HG03103 (cell line): ENCODE measurements around the gene KAT2B.

ENCODE experiments used
- ATAC-seq: cut with Tn5 transposase; IDR thresholded peaks from one replicate; pipeline ENCODE4 v1.9.1; 2021; ENCODE audit warnings: low read depth; ENCODE audit not compliant: unreplicated experiment

Gene KAT2B

GRCh38 chr3:20091331-20092047 lies 51.2 kb downstream of the KAT2B start:
- ATAC-seq, result no peak

GRCh38 chr3:20095470-20095869 lies 55.2 kb downstream of the KAT2B start:
- ATAC-seq, result no peak

GRCh38 chr3:20096135-20096685 lies 56.0 kb downstream of the KAT2B start:
- no peak for ATAC-seq

GRCh38 chr3:20097015-20097414 lies 56.8 kb downstream of the KAT2B start:
- no peak for ATAC-seq

- ATAC-seq, result no peak
Measured at GRCh38 chr3:20099060-20099459, 58.8 kb downstream of the KAT2B start.

GRCh38 chr3:20100151-20100550 lies 59.9 kb downstream of the KAT2B start:
- ATAC-seq, result no peak

- no peak for ATAC-seq
Measured at GRCh38 chr3:20101041-20101440, 60.8 kb downstream of the KAT2B start.

- peak; percentile 16 for ATAC-seq
Measured at GRCh38 chr3:20103731-20104130, 63.5 kb downstream of the KAT2B start.

GRCh38 chr3:20104167-20104661 lies 64.0 kb downstream of the KAT2B start:
- peak; percentile 52 for ATAC-seq

GRCh38 chr3:20105513-20106280 lies 65.5 kb downstream of the KAT2B start:
- ATAC-seq, result no peak

- no peak for ATAC-seq
Measured at GRCh38 chr3:20107722-20108121, 67.5 kb downstream of the KAT2B start.

GRCh38 chr3:20108869-20109268 lies 68.6 kb downstream of the KAT2B start:
- ATAC-seq, result no peak

- no peak for ATAC-seq
Measured at GRCh38 chr3:20110826-20111225, 70.6 kb downstream of the KAT2B start.

- ATAC-seq, result no peak
Measured at GRCh38 chr3:20111836-20112235, 71.6 kb downstream of the KAT2B start.

GRCh38 chr3:20121088-20121487 lies 80.8 kb downstream of the KAT2B start:
- no peak for ATAC-seq

- no peak for ATAC-seq
Measured at GRCh38 chr3:20123131-20123652, 82.9 kb downstream of the KAT2B start.

- ATAC-seq, result no peak
Measured at GRCh38 chr3:20125289-20125688, 85.0 kb downstream of the KAT2B start.

GRCh38 chr3:20125897-20126296 lies 85.7 kb downstream of the KAT2B start:
- peak; percentile 100 for ATAC-seq

- no peak for ATAC-seq
Measured at GRCh38 chr3:20128358-20128757, 88.1 kb downstream of the KAT2B start.

- ATAC-seq, result no peak
Measured at GRCh38 chr3:20130106-20130505, 89.9 kb downstream of the KAT2B start.

GRCh38 chr3:20136231-20136630 lies 96.0 kb downstream of the KAT2B start:
- no peak for ATAC-seq
